Activated CD4-positive, alpha-beta T cell treated with anti-CD3 and anti-CD28 coated beads, Interleukin-2, amount 50 U/mL, for 16 hours (primary cell): ENCODE results near the gene LARGE1.

Source experiments
- DNase-seq: peaks from one replicate; pipeline ENCODE4 v3.0.0-alpha.2; 2020

The LARGE1 gene

DNA sequence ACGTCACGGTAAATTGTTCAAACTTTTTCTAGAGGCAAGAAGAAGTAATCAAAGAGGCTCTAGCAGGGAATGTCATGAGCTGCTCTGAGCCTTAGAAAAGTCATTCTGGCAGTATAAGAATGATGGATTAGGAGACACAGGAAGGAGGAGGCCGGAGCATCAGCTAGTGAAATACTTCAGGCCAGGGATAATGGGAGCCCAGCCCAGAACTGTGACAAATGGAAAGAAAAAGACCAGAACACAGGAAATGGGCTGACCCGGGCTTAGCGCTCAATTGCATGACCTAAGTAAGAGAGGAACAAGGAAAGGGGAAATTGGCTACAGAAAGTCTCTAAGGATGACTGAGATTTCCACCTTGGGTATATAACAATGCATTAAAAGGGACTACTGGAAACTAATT, 108.6 kb downstream of the LARGE1 start:
- DNase-seq: no peak

DNA sequence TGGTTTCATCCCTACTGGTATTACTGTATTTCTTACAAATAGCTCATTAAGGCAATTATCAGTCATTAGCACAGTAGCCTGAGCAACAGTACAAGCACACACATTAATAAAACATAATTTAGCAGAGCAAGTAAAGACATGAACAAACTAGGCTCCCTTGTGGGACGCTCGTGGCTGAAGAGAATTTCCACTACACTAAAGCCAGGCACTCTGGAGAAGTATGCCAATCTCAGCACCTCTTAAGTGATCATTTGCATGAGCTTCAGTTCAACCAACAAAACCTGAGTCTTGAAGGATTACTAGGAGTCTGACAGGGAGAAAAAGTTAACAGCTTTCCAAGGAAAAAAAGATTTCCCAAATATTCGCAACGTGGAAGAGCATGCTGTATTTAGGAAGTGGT, 109.1 kb downstream of the LARGE1 start:
- no peak for DNase-seq

DNA sequence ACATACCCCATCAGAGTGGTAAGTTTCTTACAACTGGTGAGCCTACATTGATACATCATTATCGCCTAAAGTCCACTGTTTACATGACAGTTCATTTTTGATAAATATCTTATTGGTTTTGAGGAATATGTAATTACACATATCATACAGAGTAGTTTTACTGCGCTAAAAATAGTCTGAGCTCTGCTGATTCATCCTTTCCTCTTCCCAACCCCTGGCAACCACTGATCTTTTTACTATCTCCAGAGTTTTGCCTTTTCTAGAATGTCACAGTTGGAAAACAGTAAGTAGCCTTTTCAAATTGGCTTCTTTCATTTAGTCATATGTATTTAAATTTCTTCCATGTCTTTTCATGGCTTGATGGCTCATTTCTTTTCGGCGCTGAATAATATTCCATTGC, 112.8 kb downstream of the LARGE1 start:
- DNase-seq: no peak

DNA sequence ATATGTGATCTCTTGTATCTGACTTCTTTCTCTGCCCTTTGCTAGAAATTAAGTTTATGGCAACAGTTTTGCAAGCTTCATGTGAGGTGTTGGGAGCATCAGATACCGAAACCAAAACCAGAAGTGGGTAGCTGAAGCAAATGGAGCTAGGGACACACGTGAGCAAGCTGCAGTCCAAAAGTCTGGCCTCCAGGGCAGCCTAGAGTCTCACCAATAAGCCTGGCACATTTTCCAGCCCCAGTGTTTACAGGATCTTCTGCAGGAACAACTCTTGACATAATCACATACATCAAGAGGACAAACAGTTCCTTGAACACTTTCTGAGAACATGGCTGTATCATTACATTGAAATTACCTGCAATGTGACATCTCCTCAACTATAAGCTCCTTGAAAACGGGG, 114.1 kb downstream of the LARGE1 start:
- no peak for DNase-seq

DNA sequence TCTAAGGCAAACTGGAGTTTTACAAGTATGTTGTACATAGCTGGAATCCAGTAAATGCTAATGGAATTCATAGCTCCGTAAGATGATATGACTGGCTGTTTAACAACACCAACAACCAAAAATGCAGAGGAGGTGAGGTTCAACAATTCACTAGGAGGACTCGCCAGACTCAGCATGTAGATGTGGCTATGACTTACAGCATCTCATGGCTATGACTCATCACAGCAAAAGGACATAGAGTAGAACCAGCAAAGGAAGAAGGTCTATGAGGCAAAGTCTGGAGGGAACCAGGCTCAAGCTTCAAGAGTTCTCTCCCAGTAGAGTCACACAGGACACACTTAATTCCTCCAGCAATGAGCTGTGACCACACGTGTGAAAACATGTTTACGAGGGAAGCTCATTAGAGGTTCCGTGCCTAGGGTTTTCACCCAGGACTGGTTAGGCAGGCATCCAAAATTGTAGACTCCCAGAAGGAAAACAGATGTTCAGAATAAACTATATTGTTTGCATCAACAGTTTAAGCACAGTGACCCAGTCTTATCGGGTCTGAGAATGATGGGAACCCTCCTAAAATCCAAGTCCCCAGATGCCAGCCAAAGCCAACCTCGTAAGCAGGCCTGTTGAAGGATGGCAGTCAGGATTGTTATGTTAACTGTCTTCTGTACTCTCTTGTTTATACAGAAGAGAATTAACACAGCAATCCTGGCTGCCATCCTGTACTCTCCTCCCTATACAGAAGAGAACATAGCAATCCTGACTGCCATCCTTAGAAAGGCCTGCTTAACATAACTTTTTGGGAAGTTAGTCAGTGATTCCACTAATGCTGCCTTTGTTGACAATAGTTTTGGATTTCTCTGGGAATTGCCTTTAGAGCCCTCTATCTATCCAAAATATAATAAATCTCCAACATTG, 116.6 kb downstream of the LARGE1 start:
- no peak for DNase-seq

DNA sequence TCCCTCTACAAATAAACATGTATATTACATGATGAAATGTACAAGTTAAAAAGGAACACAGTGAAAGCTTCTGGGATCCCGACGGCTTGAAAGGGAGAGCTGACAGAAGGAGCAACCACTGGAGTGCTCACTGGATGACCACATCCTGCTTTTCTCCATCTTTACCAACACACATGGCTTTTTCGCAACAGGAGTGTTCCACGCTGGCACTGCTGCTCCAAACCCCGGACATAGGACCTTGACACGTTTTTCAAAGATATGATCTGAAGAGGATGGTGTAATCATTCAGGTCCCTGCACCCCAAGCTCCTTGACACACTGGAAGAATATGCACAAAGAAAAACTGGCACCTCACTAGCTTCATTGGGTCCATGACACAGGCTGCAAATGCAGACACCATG, 121.9 kb downstream of the LARGE1 start:
- DNase-seq: no peak

DNA sequence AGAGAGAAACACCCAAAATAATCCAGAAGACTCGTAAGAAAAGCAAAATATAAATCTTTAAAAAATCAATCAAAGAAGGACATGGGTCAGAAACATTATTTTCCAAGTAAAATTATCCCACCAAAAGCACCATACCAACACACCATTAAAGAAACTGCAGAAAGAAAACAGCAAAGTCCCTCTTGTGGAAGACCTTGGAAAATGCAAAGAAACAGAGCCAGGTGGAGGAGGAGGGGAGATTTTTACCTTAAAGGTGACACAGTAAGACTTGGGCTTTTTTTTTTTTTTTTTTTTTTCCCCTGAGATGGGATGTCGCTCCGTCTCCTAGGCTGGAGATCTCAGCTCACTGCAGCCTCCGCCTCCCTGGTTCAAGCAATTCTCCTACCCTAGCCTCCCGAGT, 123.8 kb downstream of the LARGE1 start:
- DNase-seq: no peak

DNA sequence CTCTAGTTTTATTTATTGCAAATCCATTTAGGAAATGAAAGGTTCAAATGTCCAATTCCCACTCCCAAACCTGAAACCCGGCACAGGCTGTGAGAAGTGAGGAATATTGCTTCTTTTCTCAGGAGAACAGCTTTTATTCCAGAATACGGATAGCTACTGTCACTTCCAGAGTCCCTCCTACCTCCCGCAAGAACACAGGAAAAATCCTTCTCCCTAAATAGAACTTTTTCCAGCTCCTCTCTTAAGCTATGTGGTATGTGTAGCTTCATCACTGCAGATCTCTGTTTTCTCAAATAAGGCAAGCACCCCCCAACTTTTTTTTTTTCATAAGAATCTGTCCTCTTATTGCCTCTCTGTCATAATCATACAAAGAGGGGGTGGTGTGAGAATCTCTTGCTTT, 126.8 kb downstream of the LARGE1 start:
- no peak for DNase-seq

DNA sequence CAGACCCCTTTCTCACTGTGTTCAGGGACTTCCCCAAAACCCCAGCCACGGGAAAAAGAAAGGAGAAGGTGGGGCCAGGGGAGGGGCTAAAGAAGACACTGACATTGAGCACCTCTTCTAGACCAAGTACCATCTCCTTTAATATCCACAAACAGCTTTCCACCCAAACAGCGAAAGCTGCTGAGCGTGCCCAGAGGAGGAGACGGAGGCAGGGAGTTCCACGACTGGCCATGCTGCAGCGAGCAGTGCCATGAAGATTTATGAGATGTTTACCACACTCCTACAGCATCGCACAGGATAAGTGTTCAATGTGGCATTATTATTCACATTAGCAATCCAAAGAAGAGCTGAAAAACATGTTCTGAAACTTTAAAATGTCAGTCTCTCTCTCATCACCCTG, 127.4 kb downstream of the LARGE1 start:
- no peak for DNase-seq

DNA sequence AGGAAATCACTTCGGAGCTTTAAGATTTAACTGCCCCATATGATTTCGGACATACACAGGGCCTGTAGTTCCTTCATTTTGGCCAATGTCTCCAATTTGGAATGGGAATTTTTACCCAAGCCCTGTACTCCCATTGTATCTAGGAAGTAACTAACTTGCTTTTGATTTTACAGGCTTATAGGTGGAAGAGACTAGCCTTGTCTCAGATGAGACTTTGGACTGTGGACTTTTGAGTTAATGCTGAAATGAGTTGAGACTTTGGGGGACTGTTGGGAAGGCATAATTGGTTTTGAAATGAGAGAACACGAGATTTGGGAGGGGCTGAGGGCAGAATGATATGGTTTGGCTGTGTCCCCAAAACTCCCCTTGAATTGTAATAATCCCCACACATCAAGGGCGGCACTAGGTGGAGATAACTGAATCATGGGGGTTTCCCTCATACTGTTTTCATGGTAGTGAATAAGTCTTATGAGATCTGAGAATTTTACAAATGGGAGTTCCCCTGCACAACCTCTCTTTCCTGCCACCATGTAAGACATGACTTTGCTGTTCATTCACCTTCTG, 130.5 kb downstream of the LARGE1 start:
- DNase-seq: peak; percentile 3

DNA sequence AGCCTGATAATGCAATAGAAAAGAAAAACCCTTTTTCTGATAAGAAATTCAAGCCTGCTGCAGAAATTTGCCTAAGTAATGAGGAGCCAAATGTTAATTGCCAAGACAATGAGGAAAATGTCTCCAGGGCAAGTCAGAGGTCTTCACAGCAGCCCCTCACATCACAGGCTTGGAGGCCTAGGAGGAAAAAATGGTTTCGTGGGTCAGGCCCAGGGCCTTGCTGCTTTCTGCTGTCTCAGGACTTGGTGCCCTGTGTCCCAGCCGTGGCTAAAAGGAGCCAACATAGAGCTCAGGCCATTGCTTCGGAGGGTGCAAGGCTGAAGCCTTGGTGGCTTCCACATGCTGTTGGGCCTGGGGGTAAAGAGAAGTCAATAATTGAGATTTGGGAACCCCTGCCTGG, 131.3 kb downstream of the LARGE1 start:
- DNase-seq: no peak

DNA sequence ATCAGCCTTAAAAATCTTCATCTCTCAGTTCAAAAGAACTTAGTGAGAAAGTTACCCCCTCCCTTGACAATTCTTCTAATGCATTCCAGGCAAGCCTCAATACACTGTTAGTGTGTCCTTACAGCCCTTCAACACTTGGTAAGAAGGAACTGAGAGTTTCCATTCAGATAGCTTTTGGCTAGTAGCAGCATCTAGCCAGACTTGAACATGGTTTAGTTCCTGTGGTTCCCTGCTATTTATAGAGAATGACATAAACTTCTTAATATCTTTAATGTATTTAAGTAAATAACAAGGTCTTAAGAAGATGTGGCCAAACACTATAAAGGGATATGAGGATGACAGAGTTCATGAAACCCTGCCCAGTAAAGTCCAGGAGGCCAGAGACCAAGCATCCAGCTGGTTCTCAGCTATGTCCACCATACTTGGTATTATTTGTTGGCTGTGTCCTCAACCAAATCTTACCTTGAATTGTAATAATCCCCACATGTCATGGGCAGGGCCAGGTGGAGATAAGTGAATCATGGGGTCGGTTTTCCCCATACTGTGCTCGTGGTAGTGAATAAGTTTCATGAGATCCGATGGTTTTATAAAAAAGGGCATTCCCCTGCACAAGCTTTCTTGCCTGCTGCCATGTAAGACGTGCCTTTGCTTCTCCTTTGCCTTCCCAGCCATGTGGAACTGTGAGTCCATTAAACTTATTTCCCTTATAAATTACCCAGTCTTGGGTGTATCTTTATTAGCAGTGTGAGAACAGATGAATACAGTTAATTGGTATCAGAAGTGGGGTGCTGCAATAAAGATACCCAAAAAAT, 132.4 kb downstream of the LARGE1 start:
- DNase-seq: no peak

DNA sequence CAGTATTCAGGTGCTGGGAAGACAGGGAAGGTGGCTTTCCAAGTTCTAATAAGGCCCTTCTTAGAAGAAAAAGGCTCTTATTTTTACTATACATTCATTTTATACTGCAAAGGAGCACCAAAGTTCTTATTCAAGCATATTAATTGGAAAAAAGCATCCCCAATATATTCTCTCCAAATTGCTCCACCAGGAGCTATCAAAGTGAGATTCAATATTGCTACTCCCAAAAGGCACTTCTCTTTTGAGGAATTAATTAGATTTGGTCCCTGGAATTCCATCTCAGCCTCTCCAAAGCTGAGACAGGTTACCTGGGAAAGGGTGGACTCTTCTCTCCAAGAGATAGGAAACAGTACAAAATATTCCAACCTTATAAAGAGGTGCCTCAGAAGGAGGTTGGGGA, 134.1 kb downstream of the LARGE1 start:
- DNase-seq: no peak

DNA sequence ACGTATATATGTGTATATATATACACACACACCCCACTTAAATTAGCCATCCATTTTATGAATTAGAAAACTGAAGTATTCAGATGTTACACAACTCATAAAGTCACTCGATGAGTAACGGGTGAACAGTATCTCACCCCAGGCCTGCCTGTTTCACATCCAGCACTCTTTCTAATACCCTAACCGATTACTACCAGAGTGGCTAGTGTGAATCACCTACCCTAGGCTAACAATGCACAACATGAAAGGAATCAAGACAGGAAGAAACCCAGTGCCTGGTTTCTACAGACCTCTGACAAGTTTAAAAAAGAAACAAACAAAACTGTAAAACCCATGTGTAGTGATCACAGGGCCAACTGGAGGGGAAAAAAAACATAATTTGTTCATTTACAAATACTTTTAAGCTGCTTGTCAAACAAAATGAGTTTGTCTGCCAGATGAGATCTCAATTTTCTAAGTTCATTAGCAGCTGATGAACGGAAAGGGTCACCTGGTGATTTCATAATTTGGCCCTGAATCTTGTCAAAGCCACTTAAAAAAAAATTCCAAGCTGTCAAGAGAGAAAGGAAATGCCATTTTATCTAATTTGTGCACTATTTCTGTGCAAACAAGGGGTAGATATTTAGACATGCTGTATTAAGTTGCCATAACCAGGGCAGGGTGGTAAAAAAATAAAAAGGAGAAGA, 134.8 kb downstream of the LARGE1 start:
- no peak for DNase-seq

DNA sequence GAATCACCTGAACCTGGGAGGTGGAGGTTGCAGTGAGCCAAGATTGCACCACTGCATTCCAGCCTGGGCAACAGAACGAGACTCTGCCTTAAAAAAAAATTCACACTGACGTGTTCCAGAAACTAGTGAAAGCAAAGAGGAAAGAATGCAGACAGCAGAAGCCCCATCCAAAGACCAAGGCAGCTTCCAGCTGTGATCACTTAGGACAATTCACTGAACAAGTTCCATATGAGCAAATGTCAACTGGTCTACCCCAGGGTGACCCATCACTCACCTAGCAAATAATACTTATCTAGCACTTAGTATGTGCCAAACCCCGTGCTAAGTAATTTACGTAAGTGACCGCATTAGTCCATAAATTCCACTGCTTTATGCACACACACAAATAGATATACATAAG, 138.9 kb downstream of the LARGE1 start:
- no peak for DNase-seq

DNA sequence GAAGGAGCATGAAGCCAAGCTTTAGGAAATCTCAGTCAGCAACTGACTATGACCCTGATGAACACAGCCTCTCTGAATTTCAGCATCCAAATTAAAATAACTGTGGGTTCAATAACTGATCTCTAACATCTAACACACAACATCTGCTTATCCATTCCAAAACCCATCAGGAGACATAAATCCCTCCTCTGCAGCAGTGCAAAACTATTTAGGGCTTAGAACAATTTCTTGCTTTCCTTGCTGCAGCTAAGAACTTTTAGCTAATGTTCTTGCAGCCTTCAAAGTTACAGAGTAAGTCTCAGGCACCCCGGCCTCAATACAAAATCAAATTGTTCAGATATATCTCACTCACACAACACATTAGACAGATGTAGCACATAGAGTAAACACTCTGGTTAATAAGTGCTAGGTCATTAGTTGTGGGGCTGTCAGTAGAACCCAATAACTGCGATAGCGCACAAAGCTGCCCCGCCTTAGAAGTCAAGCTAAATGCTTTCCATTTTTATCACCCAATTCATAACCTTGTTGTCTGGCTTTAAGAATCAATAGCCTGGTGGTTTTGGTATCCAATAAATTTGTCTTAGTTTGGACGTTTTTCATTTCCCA, 139.6 kb downstream of the LARGE1 start:
- DNase-seq: no peak

DNA sequence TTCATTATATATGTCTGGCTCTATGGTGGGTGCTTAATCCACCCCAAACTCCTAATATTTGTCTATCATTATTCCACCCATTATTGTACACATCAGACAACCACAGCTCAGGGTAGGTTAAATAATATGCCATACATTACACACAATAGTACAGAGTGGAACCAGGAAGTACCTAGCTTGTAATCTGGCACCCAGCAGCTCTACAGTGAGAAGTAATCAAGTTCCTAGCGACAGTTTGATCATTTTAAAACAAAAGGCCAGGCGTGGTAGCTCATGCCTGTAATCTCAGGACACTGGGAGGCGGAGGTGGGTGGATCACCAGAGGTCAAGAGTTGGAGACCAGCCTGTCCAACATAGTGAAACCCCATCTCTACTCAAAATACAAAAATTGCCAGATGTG, 141.0 kb downstream of the LARGE1 start:
- no peak for DNase-seq

DNA sequence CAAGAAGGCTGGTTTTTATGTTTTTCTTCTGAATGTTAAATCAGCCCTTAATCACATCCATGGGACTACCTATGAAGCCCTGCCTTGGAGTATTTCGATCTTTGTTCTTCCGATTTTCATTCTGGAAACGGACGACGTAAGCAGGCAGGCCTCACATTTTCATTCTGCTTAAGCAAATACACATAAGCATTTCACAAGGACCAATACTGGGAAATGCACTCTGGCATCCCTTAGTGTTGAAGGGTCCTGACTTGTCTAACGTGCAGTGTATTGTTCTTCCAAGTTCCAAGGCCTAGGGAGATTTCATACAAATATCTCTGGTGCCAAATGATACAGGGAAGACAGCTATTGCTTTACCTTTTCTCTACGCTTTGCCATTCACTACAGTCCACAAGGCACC, 143.8 kb downstream of the LARGE1 start:
- DNase-seq: no peak

DNA sequence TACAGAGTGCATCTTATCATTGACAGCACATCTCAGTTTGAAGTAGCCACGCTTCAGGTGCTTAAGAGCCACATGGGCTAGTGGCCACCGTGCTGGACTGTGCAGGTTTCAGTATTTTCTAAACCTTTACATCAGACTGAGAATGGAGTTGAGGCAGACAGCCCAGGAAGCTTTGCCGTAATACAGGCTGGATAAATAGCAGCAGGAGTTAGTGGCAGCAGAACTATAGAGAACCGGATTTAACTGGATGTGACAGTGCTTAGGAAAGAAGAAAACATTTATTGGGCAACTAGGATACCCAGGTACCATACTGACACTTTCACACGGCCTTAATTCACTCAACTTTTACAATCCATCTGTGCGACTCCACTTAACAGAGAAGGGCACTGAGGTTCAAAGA, 145.5 kb downstream of the LARGE1 start:
- DNase-seq: no peak

DNA sequence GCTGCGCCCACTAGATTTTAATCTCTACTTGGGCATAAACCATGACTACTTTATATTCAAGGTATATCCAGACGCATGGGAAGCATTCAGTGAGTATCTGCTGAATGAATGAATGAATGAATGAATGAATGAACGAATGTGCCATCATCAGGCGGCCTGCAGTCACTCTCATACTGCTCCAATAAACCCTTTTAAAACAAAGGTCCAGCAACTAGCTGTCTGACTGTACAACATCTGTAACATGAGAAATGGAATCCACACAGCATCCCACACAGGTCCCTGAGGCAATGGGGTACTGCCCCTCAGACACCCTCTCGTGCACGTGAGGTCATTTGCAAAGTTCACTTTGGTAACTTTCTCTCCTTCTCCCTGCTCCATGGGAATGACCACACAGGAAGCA, 147.5 kb downstream of the LARGE1 start:
- no peak for DNase-seq

DNA sequence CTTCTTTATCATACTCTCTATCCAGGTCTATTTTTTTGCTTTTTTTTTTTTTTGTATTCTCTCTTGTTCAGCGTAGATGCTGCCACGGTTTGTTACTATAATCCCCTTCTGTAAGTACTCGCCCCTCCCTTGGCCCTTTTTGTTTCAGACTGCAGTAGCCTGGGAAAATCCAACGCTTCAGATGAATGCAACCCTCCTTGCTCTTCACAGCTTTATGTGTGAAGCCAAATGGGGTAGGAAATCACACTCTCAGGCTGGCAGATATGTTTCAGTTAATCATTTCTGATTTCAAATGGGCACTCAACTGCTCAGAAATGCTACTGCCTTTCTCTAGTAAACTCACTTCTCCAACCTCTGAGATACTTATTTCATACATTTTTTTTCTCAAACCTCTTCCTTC, 149.1 kb downstream of the LARGE1 start:
- no peak for DNase-seq

DNA sequence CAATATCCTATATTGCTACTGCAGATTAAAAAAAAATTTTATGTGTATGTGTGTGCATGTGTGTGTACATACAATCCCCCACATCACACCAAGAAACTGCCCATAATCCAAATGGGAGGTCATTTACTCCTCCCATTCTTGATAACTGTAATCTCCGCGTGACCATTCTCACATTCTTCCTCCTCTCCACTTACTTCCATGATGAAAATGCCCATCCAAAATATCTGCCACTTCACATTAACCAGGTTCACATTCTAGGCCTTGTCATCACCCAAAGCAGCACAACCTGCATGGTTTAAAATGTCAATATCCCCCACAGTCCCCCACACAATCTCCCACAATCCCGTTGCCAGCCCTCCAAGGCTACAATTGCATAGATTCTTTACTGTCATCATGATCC, 149.6 kb downstream of the LARGE1 start:
- DNase-seq: no peak

DNA sequence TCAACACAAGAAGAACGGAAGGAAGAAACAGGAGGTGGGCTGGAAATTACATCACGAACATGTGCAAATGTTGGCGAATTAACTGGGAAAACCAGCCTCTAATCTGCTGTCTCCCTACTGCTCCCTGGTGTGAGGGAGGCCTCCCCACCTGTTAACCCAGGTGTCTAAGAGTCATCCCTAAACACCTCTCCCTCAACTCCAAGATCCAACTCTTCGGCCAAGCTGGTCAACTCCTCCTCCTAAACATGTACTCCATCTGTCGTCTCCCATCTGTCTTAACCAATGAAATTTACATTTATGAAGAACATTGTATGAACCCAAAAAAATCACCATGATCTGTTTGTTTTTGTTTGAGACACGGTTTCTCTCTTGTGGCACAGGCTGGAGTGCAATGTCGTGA, 154.2 kb downstream of the LARGE1 start:
- no peak for DNase-seq
